Bronchial epithelial cell (primary cell): ENCODE results near the gene MEF2D. TPM values are rescaled to one million over a fixed set of nuclear protein-coding genes. Genes with fewer than 3 reads are reported as not detected.

ENCODE experiments used
- DNase-seq: peaks from one replicate; pipeline ENCODE4 v3.0.0-alpha.2; 2010; ENCODE audit warnings: low read depth
- FAIRE-seq: peaks from 2 replicates; lab custom pipeline; 2011; peaks lifted over from hg19 to GRCh38; lab: Jason Lieb, UNC
- H3K27me3 ChIP-seq: 2 replicates; pipeline ENCODE4 v1.5.1; 2011; ENCODE audit warnings: low read length; ENCODE audit not compliant: control insufficient read depth, insufficient read depth
- H3K36me3 ChIP-seq: 2 replicates; pipeline ENCODE4 v1.5.1; 2011; ENCODE audit warnings: low read length; ENCODE audit not compliant: control insufficient read depth, insufficient read depth
- H3K4me3 ChIP-seq: 2 replicates; pipeline ENCODE4 v1.5.1; 2011; ENCODE audit warnings: mild to moderate bottlenecking, low read depth, low read length, control low read depth
- total RNA-seq: library from RNA; depleted of rRNA; stranded (reverse); fragments of >200 nt; gene quantifications from 2 replicates; pipeline ENCODE4 v1.2.1, GENCODE V29; 2014
- TF ChIP-seq, protein P1 (sequence below): IDR thresholded peaks from 2 replicates; pipeline ENCODE4 v1.5.1; 2011; ENCODE audit warnings: mild to moderate bottlenecking, moderate library complexity, low read length, control low read depth, inconsistent platforms; ENCODE audit not compliant: insufficient read depth, severe bottlenecking

The MEF2D gene
- total RNA-seq, 1 donor from 2014 or later: 1.3 TPM

- no peak overlapping the region for H3K4me3 ChIP-seq
- FAIRE-seq (no peak), DNase-seq (no peak)
- TF ChIP-seq, protein P1, sequence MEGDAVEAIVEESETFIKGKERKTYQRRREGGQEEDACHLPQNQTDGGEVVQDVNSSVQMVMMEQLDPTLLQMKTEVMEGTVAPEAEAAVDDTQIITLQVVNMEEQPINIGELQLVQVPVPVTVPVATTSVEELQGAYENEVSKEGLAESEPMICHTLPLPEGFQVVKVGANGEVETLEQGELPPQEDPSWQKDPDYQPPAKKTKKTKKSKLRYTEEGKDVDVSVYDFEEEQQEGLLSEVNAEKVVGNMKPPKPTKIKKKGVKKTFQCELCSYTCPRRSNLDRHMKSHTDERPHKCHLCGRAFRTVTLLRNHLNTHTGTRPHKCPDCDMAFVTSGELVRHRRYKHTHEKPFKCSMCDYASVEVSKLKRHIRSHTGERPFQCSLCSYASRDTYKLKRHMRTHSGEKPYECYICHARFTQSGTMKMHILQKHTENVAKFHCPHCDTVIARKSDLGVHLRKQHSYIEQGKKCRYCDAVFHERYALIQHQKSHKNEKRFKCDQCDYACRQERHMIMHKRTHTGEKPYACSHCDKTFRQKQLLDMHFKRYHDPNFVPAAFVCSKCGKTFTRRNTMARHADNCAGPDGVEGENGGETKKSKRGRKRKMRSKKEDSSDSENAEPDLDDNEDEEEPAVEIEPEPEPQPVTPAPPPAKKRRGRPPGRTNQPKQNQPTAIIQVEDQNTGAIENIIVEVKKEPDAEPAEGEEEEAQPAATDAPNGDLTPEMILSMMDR: no peak
- no peaks in the 10 kb centered on the region for H3K27me3 ChIP-seq
- H3K36me3 ChIP-seq: peaks cover 1% of the 10 kb centered on the region
Measured at GRCh38 chr1:156546267-156546666, 45.7 kb upstream of the MEF2D start.

DNA sequence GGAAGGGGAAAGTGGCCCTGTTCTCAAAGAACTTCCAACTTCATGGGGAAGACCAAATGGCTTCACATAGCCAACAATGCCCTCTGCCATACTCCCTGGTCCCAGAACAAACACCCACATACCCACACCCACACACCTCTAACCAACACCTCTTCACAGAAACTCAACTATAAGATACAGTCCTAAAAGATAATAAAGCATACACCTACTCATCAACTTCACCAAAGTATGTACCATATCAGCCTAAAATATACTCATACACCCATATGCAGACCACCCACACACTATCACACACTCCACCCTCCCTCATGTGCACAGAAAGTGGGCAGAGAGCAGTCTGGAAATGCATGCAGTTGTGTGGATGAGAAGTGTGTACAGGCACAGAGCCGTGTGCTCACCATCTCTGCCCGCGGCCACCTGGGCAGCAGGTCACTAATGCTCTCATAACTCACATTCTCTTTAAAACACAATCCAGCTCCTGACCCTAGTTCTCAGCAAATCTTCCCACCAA is 44.1 kb upstream of the MEF2D start:
- FAIRE-seq: peak; percentile 55

GRCh38 chr1:156543066-156543465 is 42.5 kb upstream of the MEF2D start:
- TF ChIP-seq, protein P1: no peak
- FAIRE-seq (no peak), DNase-seq (no peak)
- no peaks in the 10 kb centered on the region for H3K27me3 ChIP-seq
- H3K36me3 ChIP-seq: no peaks in the 10 kb centered on the region
- H3K4me3 ChIP-seq: no peak overlapping the region

More for the DNA sequence above, 44.1 kb upstream of the MEF2D start:
- Histone ChIP-seq H3K27me3 (no peaks in the 10 kb centered on the region), H3K4me3 (no peak overlapping the region), H3K36me3 (peaks cover 1% of the 10 kb centered on the region)
- DNase-seq: no peak
- TF ChIP-seq, protein P1: no peak

- DNase-seq: peak; percentile 14
- TF ChIP-seq, protein P1: no peak
- Histone ChIP-seq H3K4me3 (no peak overlapping the region), H3K27me3 (no peaks in the 10 kb centered on the region), H3K36me3 (no peaks in the 10 kb centered on the region)
- FAIRE-seq: no peak
Measured at GRCh38 chr1:156540955-156541354, 40.4 kb upstream of the MEF2D start.

GRCh38 chr1:156539818-156540355 is 39.3 kb upstream of the MEF2D start:
- TF ChIP-seq, protein P1: no peak
- H3K27me3 ChIP-seq: no peaks in the 10 kb centered on the region
- FAIRE-seq (no peak), DNase-seq (no peak)
- H3K36me3 ChIP-seq: no peaks in the 10 kb centered on the region
- no peak overlapping the region for H3K4me3 ChIP-seq
